Cardiac fibroblast (primary cell): ENCODE measurements around the gene ADCY5.

ENCODE experiments used
- DNase-seq, 2 donors: peaks; one replicate each; pipeline versions ENCODE4 v3.0.0 to v3.0.0-alpha.2; 2010; ENCODE audit warnings: low read depth in 2 of 2
- H3K4me3 ChIP-seq, 2 donors: replicated peaks in 1 of 2; 1 replicate in 1 of 2; 2 replicates in 1 of 2; pipeline ENCODE4 v1.5.1; 2011; ENCODE audit warnings: low read depth in 2 of 2, low read length in 2 of 2, mild to moderate bottlenecking in 2 of 2, moderate library complexity in 1 of 2
- CTCF ChIP-seq: IDR thresholded peaks from one replicate; pipeline ENCODE4 v1.5.1; 2011; ENCODE audit warnings: low read depth, mild to moderate bottlenecking, low read length, inconsistent platforms

Gene ADCY5

GRCh38 chr3:123283657-123284398 is 165.1 kb downstream of the ADCY5 start:
- TF ChIP-seq CTCF: no peak
- no peak overlapping the region for H3K4me3 ChIP-seq

GRCh38 chr3:123283074-123283473 is 165.8 kb downstream of the ADCY5 start:
- no peak for DNase-seq
- no peak overlapping the region for H3K4me3 ChIP-seq
- TF ChIP-seq CTCF: no peak

More at GRCh38 chr3:123283657-123284398, 165.1 kb downstream of the ADCY5 start:
- no peak for DNase-seq

GRCh38 chr3:123282461-123282860 is 166.4 kb downstream of the ADCY5 start:
- no peak for DNase-seq
- no peak overlapping the region for H3K4me3 ChIP-seq
- TF ChIP-seq CTCF: no peak

GRCh38 chr3:123281929-123282328 is 167.0 kb downstream of the ADCY5 start:
- no peak overlapping the region for H3K4me3 ChIP-seq
- no peak for DNase-seq
- no peak for TF ChIP-seq CTCF

- DNase-seq: no peak
- H3K4me3 ChIP-seq: no peak overlapping the region
- TF ChIP-seq CTCF: no peak
Observed at GRCh38 chr3:123281406-123281805, 167.5 kb downstream of the ADCY5 start.

- TF ChIP-seq CTCF: no peak
- H3K4me3 ChIP-seq: no peak overlapping the region
- no peak for DNase-seq
Observed at GRCh38 chr3:123279121-123279520, 169.8 kb downstream of the ADCY5 start.

- H3K4me3 ChIP-seq: no peak overlapping the region
- no peak for TF ChIP-seq CTCF
- DNase-seq: no peak
Observed at GRCh38 chr3:123278446-123278845, 170.4 kb downstream of the ADCY5 start.
